Epithelial cell of proximal tubule (primary cell): ENCODE results near the gene MRPL52. TPM values are rescaled to one million over a fixed set of nuclear protein-coding genes. Genes with fewer than 3 reads are reported as not detected.
"Not testable (repeated sequence)": the region's sequence is repeated elsewhere in the genome, so short reads cannot be mapped to it uniquely, and the experiment has no call there.

ENCODE experiments used
- DNase-seq: peaks from one replicate; pipeline ENCODE4 v3.0.0-alpha.2; 2011; ENCODE audit warnings: low read depth
- H3K4me3 ChIP-seq: 2 replicates; pipeline ENCODE4 v1.5.1; 2011; ENCODE audit warnings: low read depth, mild to moderate bottlenecking, low read length
- total RNA-seq: library from RNA; depleted of rRNA; stranded (reverse); fragments of >200 nt; gene quantifications from 2 replicates; pipeline ENCODE4 v1.2.3, GENCODE V29; 2015
- TF ChIP-seq, protein P1 (sequence below): conservative IDR thresholded peaks from 2 replicates; pipeline ENCODE4 v1.5.1; 2012; ENCODE audit warnings: low read depth, mild to moderate bottlenecking, low read length

The MRPL52 gene
- total RNA-seq, 1 donor from 2014 or later, result 224 TPM

DNA sequence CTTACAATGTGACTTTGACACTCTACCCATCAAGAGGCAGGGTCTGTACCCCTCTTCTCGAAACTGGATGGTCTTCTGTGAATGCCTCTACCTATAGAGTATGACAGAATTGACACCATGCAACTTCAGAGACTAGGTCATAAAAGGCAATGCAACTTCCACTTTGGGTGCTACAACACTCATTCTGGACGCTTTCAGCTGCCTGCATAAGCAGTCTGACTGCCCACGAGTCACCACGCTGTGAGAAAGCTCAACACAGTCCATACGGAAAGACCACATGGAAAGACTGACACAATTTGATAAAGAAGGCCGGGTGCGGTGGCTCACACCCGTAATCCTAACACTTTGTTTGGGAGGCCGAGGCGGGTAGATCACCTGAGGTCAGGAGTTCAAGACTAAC, 29.3 kb upstream of the MRPL52 start:
- TF ChIP-seq, protein P1, sequence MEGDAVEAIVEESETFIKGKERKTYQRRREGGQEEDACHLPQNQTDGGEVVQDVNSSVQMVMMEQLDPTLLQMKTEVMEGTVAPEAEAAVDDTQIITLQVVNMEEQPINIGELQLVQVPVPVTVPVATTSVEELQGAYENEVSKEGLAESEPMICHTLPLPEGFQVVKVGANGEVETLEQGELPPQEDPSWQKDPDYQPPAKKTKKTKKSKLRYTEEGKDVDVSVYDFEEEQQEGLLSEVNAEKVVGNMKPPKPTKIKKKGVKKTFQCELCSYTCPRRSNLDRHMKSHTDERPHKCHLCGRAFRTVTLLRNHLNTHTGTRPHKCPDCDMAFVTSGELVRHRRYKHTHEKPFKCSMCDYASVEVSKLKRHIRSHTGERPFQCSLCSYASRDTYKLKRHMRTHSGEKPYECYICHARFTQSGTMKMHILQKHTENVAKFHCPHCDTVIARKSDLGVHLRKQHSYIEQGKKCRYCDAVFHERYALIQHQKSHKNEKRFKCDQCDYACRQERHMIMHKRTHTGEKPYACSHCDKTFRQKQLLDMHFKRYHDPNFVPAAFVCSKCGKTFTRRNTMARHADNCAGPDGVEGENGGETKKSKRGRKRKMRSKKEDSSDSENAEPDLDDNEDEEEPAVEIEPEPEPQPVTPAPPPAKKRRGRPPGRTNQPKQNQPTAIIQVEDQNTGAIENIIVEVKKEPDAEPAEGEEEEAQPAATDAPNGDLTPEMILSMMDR, result no peak
- DNase-seq, result no peak
- no peak overlapping the region for H3K4me3 ChIP-seq

DNA sequence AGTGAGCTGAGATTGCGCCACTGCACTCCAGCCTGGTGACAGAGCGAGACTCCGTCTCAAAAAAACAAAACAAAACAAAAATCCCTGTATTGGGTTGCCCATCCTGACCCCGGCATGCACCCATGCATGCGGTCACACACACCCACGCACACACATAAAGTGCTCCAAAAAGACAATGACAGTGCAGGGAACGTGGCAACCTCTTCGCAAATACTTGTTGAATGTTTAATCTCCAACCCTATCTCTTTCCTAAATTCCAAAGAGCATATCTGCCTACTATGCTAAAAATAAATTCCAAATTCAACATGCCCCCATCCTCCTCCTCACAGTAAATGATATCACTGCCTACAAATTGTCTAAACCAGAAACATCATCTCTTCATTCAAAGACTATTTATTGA, 28.0 kb upstream of the MRPL52 start:
- TF ChIP-seq, protein P1, result no peak
- H3K4me3 ChIP-seq, result no peak overlapping the region

DNA sequence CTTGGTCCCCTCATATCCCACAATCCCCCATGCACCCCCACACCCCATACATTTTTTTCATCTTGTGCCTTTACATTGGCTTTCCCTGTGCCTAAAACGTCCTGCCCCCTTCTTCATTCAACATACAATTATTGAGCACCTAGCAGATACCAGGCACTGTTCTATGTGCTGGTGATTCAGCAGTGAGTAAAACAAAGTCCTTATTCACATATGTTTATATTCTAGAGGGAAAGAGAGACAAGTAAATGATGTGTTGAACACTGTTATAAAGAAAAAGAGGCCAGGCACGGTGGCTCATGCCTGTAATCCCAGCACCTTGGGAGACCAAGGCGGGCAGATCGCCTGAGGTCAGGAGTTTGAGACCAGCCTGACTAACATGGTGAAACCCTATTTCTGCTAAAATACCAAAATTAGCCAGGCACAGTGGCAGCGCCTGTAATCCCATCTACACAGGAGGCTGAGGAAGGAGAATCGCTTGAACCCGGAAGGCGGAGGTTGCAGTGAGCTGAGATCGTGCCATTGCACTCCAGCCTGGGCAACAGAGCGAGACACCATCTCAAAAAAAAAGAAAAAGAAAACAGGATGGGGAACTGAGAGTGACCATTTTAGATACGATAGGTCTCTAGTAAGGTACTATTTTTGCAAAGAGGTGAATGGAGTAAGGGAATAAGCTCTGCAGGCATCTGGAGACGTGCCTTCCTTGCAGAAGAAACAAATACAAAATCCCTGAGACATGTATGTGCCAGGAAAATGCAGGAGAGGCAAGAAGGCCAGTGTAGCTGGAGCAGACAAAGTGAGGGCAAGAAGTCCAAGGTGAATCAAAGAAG, 26.6 kb upstream of the MRPL52 start:
- TF ChIP-seq, protein P1, result no peak
- H3K4me3 ChIP-seq, result no peak overlapping the region
- DNase-seq, result no peak

More for the DNA sequence above, 28.0 kb upstream of the MRPL52 start:
- DNase-seq, result no peak

GRCh38 chr14:22803687-22803974, 26.1 kb upstream of the MRPL52 start:
- no peak overlapping the region for H3K4me3 ChIP-seq
- no peak for DNase-seq
- TF ChIP-seq, protein P1, result no peak

DNA sequence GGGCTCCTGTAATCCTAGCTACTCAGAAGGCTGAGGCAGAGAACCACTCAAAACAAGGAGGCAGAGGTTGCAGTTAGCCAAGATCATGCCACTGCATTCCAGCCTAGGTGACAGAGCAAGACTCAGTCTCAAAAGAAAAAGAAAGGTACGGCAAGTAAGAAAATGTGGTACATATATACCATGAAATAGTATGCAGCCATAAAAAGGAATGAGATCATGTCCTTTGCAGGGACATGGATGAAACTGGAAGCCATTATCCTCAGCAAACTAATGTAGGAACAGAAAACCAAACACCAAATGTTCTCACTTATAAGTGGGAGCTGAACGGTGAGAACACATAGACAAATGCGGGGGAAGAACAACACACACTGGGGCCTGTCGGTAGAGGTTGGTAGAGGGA, 24.5 kb upstream of the MRPL52 start:
- not testable (repeated sequence) for H3K4me3 ChIP-seq, DNase-seq

DNA sequence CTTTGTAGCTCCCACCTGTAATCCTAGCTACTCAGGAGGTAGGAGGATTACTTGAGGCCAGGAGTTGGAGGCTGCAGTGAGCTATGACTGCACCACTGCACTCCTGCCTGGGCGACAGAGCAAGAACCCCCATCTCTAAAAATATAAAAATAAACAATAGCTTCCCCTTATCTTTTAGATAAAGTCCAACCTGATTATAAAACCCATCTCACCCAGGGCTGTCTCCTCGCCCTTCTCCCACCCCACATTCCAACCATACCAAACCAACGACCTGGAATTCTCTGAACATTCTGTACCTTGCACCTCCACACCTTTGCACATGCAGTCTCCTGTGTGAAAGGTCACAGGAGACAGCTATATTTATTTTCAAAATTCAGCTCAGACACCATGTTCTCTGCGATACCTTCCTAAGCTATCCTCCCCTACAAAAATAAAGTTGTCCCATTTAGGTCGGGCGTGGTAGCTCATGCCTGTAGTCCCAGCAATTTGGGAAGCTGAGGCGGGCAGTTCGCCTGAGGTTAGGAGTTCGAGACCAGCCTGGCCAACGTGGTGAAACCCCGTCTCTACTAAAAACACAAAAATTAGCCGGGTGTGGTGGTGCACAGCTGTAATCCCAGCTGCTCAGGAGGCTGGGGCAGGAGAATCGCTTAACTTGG, 22.1 kb upstream of the MRPL52 start:
- TF ChIP-seq, protein P1, result no peak
- H3K4me3 ChIP-seq, result no peak overlapping the region
- no peak for DNase-seq

GRCh38 chr14:22808388-22809209, 21.1 kb upstream of the MRPL52 start:
- no peak for DNase-seq
- no peak overlapping the region for H3K4me3 ChIP-seq
- TF ChIP-seq, protein P1, result no peak
